IPS DF 4.7 (cell line): ENCODE results near the gene ANKIB1.
"Not testable (repeated sequence)": the region's sequence is repeated elsewhere in the genome, so short reads cannot be mapped to it uniquely, and the experiment has no call there.

Experiments
- DNase-seq: peaks from one replicate; pipeline ENCODE4 v3.0.0-alpha.2; 2013; ENCODE audit warnings: low spot score; ENCODE audit errors: extremely low read depth

Gene ANKIB1

DNA sequence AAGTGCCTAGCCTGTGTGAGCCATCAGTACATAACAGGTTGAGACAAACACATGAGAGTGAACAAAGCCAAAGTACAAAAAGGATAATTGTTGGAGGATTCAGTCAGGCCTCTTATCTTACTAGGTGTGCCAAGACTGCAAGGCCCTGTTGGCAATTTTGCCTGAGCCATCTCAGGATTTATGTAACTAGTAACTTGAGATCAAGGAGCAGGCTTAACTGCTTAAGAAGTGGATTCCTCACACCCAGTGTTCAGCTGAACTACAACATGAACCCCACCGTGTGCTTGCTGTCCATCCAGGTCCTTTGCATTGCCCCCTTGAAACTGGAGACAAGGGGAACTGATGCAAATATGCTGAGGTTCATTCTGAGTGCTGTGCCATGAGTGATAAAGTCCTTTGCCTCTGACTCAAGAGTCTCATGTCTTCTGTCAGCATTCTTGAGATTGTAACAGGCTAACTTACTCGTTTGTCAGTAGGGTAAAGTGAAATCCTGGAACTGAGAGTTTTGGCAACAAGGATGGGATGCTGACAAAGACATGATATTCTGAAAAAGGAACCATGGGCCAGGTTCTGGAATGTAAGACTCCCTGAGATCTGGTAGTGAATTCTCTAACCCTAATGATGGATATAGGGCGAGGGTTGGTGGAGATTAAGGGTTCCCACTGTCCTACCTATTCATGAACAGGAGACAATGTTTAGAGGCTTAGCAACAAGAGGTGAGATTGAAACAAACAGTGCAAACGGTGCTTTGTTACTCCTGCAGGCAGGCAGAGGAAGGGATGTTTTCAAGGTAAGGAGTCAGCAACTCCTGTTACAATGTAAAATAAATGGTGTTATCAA is 157.4 kb downstream of the ANKIB1 start:
- DNase-seq = no peak

- DNase-seq = no peak
These were observed 157.9 kb downstream of the ANKIB1 start for GRCh38 chr7:92403760-92404074.

- DNase-seq = no peak
These were observed 158.4 kb downstream of the ANKIB1 start for GRCh38 chr7:92404170-92404614.

DNA sequence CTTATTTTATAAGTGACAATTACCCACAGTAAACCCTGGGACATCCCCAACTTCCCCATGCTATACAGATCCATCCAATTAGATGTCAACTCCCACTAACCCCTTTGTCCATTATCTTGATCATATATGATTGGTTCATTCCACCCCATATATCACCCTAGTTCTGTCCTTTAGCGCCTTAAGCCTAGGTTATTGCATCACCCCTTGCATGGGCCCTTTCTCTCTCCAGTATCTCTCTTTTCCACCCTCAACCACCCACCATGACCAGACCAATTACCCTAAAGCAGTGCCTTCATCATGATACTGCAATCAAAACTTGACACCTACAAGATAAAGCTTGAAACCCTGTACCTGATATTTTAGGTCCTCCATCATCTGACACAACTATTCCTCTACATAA is 163.6 kb downstream of the ANKIB1 start:
- no peak for DNase-seq

- not testable (repeated sequence) for DNase-seq
These were observed 164.4 kb downstream of the ANKIB1 start for GRCh38 chr7:92410162-92410561.

DNA sequence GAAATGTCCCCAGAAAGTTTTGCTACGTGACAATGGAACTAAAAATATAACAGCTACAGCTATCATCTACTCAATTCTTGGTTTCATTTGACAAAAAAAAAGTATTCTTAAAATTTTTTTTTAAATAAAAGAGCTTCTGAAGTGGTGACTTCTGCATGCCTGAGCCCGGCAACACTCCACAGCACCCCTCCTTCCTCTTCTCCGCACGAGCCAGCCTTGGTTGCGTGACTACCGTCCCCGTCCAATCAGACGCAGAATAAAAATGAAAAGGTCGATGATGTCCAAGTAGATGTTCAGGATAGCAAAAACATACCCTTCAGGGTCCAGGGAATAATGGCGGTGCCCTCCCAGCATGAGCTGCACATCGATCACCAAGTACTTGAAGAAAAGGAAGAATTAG is 167.0 kb downstream of the ANKIB1 start:
- no peak for DNase-seq

- DNase-seq = no peak
These were observed 167.8 kb downstream of the ANKIB1 start for GRCh38 chr7:92413550-92413949.

DNA sequence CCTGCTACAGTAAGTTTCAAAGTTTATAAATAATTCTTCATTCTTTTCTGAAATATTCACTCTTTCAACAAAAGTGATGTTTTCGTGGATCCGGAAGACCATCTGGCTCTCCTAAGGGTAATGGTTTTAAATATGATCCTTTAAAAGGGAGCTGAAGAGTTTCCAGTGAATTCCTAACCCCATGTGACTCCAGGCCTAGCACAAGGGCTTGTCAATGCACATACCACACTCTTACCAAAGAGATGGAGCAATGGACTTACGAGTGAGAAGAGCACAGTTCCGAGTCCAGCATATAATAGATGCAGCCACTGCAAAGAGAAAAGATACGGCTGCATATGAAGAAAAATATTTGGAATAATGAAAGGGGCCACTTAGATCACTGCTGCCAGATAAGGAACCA is 169.5 kb downstream of the ANKIB1 start:
- DNase-seq = no peak

GRCh38 chr7:92417913-92418312 is 172.1 kb downstream of the ANKIB1 start:
- no peak for DNase-seq

DNA sequence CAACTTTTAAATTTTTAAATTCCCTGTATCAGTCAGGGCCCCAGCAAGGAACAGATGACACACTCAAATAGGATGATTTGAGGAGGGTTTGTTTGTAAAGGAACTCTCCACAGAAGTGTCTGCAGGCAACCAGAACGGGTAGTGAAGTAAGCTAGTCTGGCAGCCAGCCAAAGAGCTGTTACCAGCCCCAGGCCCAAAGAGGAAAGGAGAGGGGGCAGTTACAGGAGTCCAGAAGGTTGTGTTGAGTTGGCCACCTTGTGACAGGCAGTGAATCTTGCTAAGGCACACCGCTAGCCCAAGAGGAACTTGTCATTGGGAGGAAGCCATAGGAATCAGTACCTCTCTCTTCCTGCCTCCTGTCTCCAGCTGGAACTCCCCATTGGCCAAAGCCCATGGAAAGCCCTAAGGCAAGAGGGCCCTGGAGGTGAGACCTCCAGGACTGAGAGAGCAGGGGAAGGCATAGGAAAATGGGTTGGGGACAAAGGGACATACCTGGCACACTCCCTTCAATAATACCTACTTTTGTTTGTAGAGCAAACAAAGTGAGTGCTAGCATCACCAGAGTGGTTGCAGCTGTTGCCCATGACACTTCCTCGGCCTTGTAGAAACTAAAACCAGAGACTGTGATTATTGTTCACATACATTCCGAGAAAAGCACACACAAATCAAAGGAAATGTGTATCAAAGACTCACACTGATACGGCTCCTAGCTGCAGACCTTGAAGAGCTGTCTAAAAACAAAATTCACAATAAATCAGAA is 176.1 kb downstream of the ANKIB1 start:
- no peak for DNase-seq

- DNase-seq = no peak
These were observed 177.2 kb downstream of the ANKIB1 start for GRCh38 chr7:92422926-92423325.

- no peak for DNase-seq
These were observed 177.9 kb downstream of the ANKIB1 start for GRCh38 chr7:92423710-92424131.

DNA sequence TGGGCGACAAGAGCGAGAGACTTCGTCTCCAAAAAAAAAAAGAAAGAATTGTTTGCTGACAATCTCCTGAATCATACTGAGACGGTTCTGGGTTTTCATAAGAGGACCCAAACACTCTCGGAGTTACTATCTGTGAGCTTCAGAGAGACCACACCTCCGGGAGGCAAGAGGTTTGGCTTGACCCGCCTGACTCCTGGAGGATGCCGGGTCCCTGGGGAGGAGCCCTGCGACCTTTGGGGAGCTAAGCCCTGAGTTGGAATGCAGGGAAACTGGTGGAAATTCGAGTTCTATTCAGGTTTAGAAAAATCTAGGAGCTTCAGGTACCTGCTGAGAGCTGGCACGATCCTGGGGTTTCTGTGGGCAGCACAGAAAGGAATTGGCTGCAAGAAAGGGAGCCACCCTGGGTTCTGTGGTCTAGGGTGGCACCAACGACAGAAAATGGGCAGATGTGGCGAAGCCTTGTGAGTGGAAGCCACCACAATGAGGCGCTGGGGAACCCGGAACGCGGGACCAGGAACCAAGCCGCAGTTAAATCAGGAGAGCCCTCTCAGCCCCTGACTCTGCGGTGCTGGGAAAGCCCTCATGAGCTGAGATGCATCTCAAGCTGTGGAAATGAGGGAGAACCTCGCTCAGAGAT is 179.7 kb downstream of the ANKIB1 start:
- DNase-seq = no peak

DNA sequence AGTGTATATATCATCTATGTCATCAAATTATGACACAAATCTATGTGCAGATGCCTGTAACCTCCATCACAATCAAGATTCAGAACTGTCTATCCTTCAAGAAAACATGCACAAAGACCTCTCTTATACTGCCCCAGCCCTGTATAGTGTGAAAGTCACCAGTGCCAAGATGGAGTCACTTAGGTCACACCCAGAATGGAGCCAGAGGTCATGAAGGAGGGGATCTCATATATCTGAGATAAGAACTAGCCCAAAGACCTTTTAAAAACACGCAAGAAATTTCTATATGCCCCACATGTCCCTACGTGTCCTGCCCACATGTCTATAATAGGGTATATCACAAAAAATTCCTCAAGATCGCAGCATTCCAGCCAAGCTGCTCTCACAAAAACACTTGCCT is 181.4 kb downstream of the ANKIB1 start:
- DNase-seq = no peak

DNA sequence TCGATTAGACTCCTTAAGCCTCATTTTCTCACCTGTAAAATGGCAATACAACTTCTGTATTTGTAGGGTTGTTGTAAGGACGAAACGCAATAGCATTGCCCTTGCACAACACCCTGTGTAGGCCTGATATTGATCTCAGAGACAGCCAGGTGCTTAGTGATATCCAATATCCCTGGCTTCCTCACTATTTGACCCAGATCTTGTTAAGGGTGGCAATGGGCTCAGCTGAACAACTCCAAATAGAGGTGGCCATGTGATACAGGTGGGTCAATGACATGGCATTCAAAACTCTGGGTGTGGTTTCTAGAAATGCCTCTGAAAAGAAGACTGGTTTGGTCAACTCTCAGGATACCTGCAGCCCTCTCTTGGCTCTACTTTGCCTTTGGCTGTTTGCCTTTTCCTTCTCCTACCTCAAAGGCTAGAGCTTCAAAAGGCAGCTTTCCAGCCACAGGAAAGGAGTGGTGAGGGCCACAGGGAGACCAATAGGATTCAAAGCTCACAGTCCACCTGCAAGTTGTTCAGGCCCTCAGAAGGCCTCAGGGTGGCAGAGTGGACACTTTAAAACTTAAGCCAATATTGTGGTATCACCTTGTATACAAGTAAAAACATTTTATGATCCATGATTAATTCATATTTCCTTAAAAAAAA is 186.6 kb downstream of the ANKIB1 start:
- DNase-seq = no peak

DNA sequence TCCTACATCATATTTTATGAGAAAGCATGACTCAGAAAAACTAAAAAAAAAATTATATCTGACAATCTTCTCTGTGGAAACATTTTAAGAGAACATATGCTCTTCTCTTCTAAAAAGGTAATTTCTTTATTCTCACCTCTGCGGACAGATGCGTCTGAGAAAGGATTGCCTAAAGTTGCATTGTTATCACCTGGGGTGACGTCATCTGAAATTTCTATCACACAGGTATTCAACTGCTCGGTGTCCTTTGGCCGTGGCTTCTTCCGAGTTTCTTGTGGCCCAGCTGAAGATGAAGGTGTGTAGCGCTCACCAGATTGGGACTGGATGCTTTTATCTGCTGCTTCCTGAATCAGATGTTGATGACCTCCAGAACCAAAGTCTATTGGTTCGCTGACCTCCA is 187.2 kb downstream of the ANKIB1 start:
- no peak for DNase-seq

- no peak for DNase-seq
These were observed 189.8 kb downstream of the ANKIB1 start for GRCh38 chr7:92435542-92435941.

- no peak for DNase-seq
These were observed 191.1 kb downstream of the ANKIB1 start for GRCh38 chr7:92436612-92437445.

GRCh38 chr7:92437956-92438491 is 192.2 kb downstream of the ANKIB1 start:
- no peak for DNase-seq

- not testable (repeated sequence) for DNase-seq
These were observed 196.9 kb downstream of the ANKIB1 start for GRCh38 chr7:92442720-92443119.
